Activated CD8-positive, alpha-beta T cell treated with anti-CD3 and anti-CD28 coated beads for 36 hours (primary cell): ENCODE data around the gene PRKCZ. TPM values are rescaled to one million over a fixed set of nuclear protein-coding genes. Genes with fewer than 3 reads are reported as not detected.
A peak's percentile ranks its signal among the peaks of the same experiment; 100 is the strongest.

ENCODE experiments used
- ATAC-seq: fragments of 200-7000 bp; cut with Tn5 transposase; one replicate; pipeline ENCODE4 v1.10.0; 2021; ENCODE audit warnings: mild to moderate bottlenecking, moderate library complexity
- CTCF ChIA-PET: fragments of 350-600 bp; sonication (Branson Sonifier 250); formaldehyde crosslinking; loops from one replicate; lab custom pipeline; 2021; ENCODE audit warnings: antibody characterized with exemption; lab: Charles Lee
- POLR2A ChIA-PET: fragments of 350-600 bp; sonication (Branson Sonifier 250); formaldehyde crosslinking; loops from one replicate; lab custom pipeline; 2021; ENCODE audit warnings: antibody characterized with exemption; lab: Charles Lee
- DNase-seq: peaks from one replicate; pipeline ENCODE4 v3.0.0-alpha.2; 2020
- H3K27ac Mint-ChIP-seq: one replicate; pipeline ENCODE4 v1.8.0; 2021; ENCODE audit warnings: mild to moderate bottlenecking, mixed read lengths
- H3K27me3 Mint-ChIP-seq: one replicate; pipeline ENCODE4 v1.8.0; 2021; ENCODE audit warnings: mixed read lengths
- H3K36me3 Mint-ChIP-seq: one replicate; pipeline ENCODE4 v1.8.0; 2021; ENCODE audit warnings: low read depth, mixed read lengths
- H3K4me1 Mint-ChIP-seq: one replicate; pipeline ENCODE4 v1.8.0; 2021; ENCODE audit warnings: low read depth, mixed read lengths
- H3K4me3 Mint-ChIP-seq: one replicate; pipeline ENCODE4 v1.8.0; 2021; ENCODE audit warnings: mild to moderate bottlenecking, moderate library complexity, mixed read lengths
- H3K9me3 Mint-ChIP-seq: one replicate; pipeline ENCODE4 v1.8.0; 2021; ENCODE audit warnings: mixed read lengths
- CTCF ChIP-seq: fragments of 200-600 bp; IDR thresholded peaks from one replicate; pipeline ENCODE4 v1.8.0; 2022; ENCODE audit warnings: antibody characterized with exemption, mild to moderate bottlenecking
- intact Hi-C: fragments of 100-400 bp; cut with micrococcal nuclease; formaldehyde crosslinking; loops from one replicate; pipeline ENCODE4 v1.10.0; 2022
- total RNA-seq, 2 experiments: library from RNA; stranded (reverse); gene quantifications; one replicate each; pipeline ENCODE4 v1.2.3, GENCODE V29; 2021

The PRKCZ gene
- total RNA-seq, 2 experiments from 2014 or later: 15.4 to 15.7 TPM

DNA sequence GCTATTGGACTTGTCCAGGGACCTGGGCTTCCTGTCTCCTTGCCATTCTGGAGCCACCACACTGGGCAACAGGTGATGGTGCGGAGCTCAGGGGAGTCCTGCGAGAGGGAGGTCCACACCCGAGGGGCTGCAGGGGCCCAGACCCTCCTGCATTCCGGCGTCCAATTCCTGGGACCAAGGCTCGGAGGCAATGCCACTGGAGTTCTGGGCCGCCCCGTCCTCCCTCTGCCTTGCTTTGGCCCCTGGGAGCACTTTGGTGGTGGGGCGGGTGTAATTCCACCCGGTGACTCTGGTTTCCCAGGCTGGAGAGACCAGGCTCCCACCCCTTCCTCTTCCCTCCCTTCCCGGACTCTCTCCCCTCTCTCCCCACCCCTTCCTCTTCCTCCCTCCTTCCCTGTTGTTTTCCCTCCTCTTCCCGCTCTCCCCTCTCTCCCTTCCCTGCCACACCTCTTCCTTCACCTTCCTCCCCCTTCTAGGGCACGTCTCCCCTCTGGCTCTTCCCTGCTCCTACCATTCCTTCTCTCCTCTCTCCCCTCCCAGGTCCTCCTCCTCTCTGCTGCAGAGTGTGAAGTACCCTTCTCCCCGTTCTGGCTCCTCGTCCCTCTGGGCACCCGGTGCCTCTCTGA is 2.0 kb downstream of the PRKCZ start:
- CTCF ChIA-PET: no interaction called here
- TF ChIP-seq CTCF: no peak
- peak overlapping the region; percentile 6 for H3K4me3 Mint-ChIP-seq

GRCh38 chr1:2052756-2053155 is 2.5 kb downstream of the PRKCZ start:
- H3K4me1 Mint-ChIP-seq: peaks cover 11% of the 10 kb centered on the region
- no peak for ATAC-seq

More for the DNA sequence above, 2.0 kb downstream of the PRKCZ start:
- DNase-seq (no peak), ATAC-seq (no peak)
- Mint-ChIP-seq H3K27me3 (peaks cover 5% of the 10 kb centered on the region), H3K36me3 (peaks cover 1% of the 10 kb centered on the region), H3K9me3 (no peaks in the 10 kb centered on the region), H3K27ac (no peak overlapping the region), H3K4me1 (peaks cover 11% of the 10 kb centered on the region)
- intact Hi-C loops: no loop called here
- POLR2A ChIA-PET: no interaction called here

DNA sequence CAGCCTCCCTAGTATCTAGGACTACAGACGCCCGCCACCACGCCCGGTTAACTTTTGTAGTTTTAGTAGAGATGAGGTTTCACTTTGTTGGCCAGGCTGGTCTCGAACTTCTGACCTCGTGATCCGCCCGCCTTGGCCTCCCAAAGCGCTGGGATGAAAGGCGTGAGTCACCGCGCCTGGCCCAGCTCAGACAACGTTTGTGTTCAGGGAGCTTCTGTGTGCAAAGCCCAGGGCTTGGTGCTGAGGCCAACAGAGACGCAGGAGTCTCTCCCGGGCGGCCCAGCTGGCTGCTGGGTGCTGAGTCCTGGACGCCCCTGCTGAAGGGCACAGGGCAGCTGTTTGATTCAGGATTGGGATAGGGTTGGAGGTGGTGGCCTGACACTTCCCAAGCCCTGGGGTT is 3.0 kb downstream of the PRKCZ start:
- no peak for DNase-seq
- ATAC-seq: no peak
- no peak overlapping the region for H3K4me3 Mint-ChIP-seq
- CTCF ChIA-PET: no interaction called here
- peaks cover 4% of the 10 kb centered on the region for H3K27me3 Mint-ChIP-seq
- H3K4me1 Mint-ChIP-seq: peaks cover 11% of the 10 kb centered on the region
- no peak overlapping the region for H3K27ac Mint-ChIP-seq
- H3K36me3 Mint-ChIP-seq: peaks cover 1% of the 10 kb centered on the region
- POLR2A ChIA-PET: no interaction called here
- no peaks in the 10 kb centered on the region for H3K9me3 Mint-ChIP-seq
- intact Hi-C loops: no loop called here
- no peak for TF ChIP-seq CTCF

More at GRCh38 chr1:2052756-2053155, 2.5 kb downstream of the PRKCZ start:
- intact Hi-C loops: no loop called here
- ChIA-PET POLR2A (no interaction called here), CTCF (no interaction called here)
- no peak for DNase-seq
- TF ChIP-seq CTCF: no peak
- Mint-ChIP-seq H3K4me3 (peak overlapping the region; percentile 6), H3K27ac (no peak overlapping the region), H3K36me3 (peaks cover 1% of the 10 kb centered on the region), H3K27me3 (peaks cover 5% of the 10 kb centered on the region), H3K9me3 (no peaks in the 10 kb centered on the region)

DNA sequence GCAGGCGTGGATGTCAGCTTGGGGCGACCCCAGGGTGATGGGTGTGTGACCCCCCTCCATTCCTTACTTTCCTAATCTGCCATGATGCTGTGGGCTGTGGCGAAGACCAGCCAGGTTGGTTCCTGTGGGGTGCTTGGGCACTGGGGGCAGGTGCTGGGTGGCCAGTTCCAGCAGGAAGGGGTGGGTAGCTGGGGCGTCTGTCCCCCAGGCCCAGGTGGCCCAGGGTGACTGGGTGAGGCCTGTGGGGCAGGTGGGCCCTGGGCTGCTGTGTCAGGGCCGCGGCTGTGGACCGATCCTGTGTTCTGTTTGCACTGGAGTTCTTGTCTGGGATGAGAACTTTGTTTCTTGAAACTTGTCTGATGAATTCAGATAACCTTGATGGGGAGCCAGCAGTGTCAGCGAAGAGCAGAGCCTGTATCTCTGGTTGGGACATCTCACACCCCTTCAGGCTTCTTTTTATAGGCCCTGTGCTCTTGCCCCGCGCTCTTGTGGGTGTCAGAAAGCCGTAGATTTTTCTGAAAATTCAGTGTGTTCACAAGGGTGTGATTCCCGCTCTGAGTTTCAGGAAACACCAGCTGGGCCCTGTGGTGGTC is 3.7 kb downstream of the PRKCZ start:
- ATAC-seq (no peak), DNase-seq (no peak)
- ChIA-PET CTCF (interaction anchor here (0.8 kb wide), 1 partner anchor 9 kb away, joined by 3 read pairs; no protein-coding TSS in a partner anchor), POLR2A (no interaction called here)
- TF ChIP-seq CTCF: no peak
- intact Hi-C loops: no loop called here
- Mint-ChIP-seq H3K27me3 (no peaks in the 10 kb centered on the region), H3K36me3 (peaks cover 1% of the 10 kb centered on the region), H3K27ac (no peak overlapping the region), H3K4me3 (no peak overlapping the region), H3K4me1 (peaks cover 9% of the 10 kb centered on the region), H3K9me3 (no peaks in the 10 kb centered on the region)

GRCh38 chr1:2054560-2054959 is 4.3 kb downstream of the PRKCZ start:
- peaks cover 2% of the 10 kb centered on the region for H3K36me3 Mint-ChIP-seq
- CTCF ChIA-PET: interaction anchor here (0.8 kb wide), 1 partner anchor 10 kb away, joined by 3 read pairs; no protein-coding TSS in a partner anchor
- H3K4me1 Mint-ChIP-seq: peaks cover 2% of the 10 kb centered on the region
- TF ChIP-seq CTCF: no peak
- ATAC-seq (no peak), DNase-seq (no peak)
- intact Hi-C loops: no loop called here
- H3K27ac Mint-ChIP-seq: no peak overlapping the region
- H3K27me3 Mint-ChIP-seq: no peaks in the 10 kb centered on the region
- POLR2A ChIA-PET: no interaction called here
- no peaks in the 10 kb centered on the region for H3K9me3 Mint-ChIP-seq
- H3K4me3 Mint-ChIP-seq: no peak overlapping the region
